ENCODE data around the gene KRT6A. TPM values are rescaled to one million over a fixed set of nuclear protein-coding genes. Genes with fewer than 3 reads are reported as not detected.

The KRT6A gene
- total and polyA plus RNA-seq, 2 of the 8 experiments (the other 6 are each of a cell fraction or from before 2014, with no cell fraction given) = 0.11 TPM; not detected in 1

GRCh38 chr12:52539083-52539820 is 46.2 kb upstream of the KRT6A start (continued):
- no peak for TF ChIP-seq SP1 (IDR thresholded peaks at IDR 0.05; ENCODE audit: low read depth, low read length)
